ENCODE measurements around the gene NBAS.

NBAS gene

GRCh38 chr2:15595342-15595905 lies 34.3 kb upstream of the NBAS start:
- TF ChIP-seq, protein P1, sequence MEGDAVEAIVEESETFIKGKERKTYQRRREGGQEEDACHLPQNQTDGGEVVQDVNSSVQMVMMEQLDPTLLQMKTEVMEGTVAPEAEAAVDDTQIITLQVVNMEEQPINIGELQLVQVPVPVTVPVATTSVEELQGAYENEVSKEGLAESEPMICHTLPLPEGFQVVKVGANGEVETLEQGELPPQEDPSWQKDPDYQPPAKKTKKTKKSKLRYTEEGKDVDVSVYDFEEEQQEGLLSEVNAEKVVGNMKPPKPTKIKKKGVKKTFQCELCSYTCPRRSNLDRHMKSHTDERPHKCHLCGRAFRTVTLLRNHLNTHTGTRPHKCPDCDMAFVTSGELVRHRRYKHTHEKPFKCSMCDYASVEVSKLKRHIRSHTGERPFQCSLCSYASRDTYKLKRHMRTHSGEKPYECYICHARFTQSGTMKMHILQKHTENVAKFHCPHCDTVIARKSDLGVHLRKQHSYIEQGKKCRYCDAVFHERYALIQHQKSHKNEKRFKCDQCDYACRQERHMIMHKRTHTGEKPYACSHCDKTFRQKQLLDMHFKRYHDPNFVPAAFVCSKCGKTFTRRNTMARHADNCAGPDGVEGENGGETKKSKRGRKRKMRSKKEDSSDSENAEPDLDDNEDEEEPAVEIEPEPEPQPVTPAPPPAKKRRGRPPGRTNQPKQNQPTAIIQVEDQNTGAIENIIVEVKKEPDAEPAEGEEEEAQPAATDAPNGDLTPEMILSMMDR (IDR thresholded peaks at IDR 0.05), result no peak
- Histone ChIP-seq H3K9me3 (no peaks in the 10 kb centered on the region), H3K36me3 (peaks cover 45 to 52% (median 52%) of the 10 kb centered on the region in 3 donors), H3K4me1 (peaks cover 0 to 31% (median 23%) of the 10 kb centered on the region in 4 donors), H3K27me3 (no peaks in the 10 kb centered on the region), H3K27ac (no peak overlapping the region), H3K4me3 (no peak overlapping the region)
- intact Hi-C loops (cut with DNase I; ENCODE audit: low total_unique reads), result no loop called here
- no peak for DNase-seq

GRCh38 chr2:15594291-15595256 lies 33.4 kb upstream of the NBAS start:
- H3K9me3 ChIP-seq, result no peaks in the 10 kb centered on the region
- intact Hi-C loops (cut with DNase I; ENCODE audit: low total_unique reads), result no loop called here
- no peak overlapping the region for H3K27ac ChIP-seq
- DNase-seq, result no peak
- H3K36me3 ChIP-seq, result peaks cover 37 to 44% (median 43%) of the 10 kb centered on the region in 3 donors
- H3K27me3 ChIP-seq, result no peaks in the 10 kb centered on the region
- TF ChIP-seq, protein P1 (IDR thresholded peaks at IDR 0.05), result no peak
- H3K4me3 ChIP-seq, result no peak overlapping the region
- peaks cover 0 to 31% (median 23%) of the 10 kb centered on the region in 4 donors for H3K4me1 ChIP-seq

- Histone ChIP-seq H3K4me1 (peaks cover 0 to 31% (median 23%) of the 10 kb centered on the region in 4 donors), H3K4me3 (peak overlapping the region; percentile 66 to 98), H3K36me3 (peaks cover 26 to 31% (median 31%) of the 10 kb centered on the region in 3 donors), H3K27me3 (no peaks in the 10 kb centered on the region), H3K27ac (no peak overlapping the region), H3K9me3 (no peaks in the 10 kb centered on the region)
- intact Hi-C loops (cut with DNase I; ENCODE audit: low total_unique reads), result no loop called here
- TF ChIP-seq, protein P1 (IDR thresholded peaks at IDR 0.05), result no peak
- no peak for DNase-seq
Measured at GRCh38 chr2:15593327-15593705, 32.2 kb upstream of the NBAS start.

DNA sequence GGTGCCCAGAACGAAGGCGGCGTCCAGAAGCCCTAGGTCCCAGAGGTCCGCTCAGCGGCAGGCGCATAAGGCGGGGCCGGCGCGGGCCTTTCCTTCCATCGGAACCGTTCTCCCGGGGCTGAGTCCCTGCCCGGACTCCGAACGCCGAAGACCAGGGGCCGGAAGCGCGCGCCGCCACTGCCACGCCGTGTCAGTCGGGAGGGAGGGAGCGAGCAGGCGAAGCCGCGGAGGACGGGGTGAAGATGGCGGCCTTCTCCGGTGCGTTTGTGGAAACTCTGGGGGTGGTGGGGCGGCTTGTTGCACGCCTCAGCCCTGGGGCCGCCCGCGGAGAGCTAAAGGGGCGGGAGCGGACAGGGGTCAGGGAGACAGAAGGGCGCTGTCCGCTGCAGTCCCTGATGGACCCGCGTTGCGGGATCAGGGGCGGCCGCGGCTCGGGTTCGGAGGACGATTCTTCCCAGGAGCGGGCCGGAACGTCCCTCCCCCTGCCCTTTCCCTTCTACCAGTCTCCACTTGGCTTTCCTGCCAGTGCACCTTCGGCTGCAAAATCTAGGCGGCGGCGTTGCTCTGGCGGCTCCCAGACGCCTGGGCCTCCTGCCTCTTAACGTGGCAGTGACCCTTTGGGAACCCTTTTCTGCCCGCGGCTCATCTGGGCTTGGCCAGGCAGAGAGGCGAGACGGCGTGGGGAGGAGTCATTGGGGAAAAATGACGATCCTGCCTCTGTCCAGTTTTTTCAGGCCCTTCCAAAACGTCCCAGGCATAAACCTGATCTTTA lies 30.7 kb upstream of the NBAS start, which contains the start of gene DDX1:
Gene DDX1 (plus strand): TSS at position 177 of the 772 bp plus-strand sequence. CDS start 66 bp downstream, at position 243.
- TF ChIP-seq, protein P1 (IDR thresholded peaks at IDR 0.05), result no peak
- Histone ChIP-seq H3K4me3 (peak within 1 kb of the TSS; percentile 66 to 98), H3K27me3 (no peaks in the 10 kb centered on the region), H3K9me3 (no peaks in the 10 kb centered on the region), H3K4me1 (peaks cover 0 to 31% (median 23%) of the 10 kb centered on the region in 4 donors), H3K27ac (peak within 1 kb of the TSS; percentile 86 to 93), H3K36me3 (peaks cover 15 to 18% (median 16%) of the 10 kb centered on the region in 3 donors)
- peak; percentile 79 to 90 for DNase-seq
- intact Hi-C loops (cut with DNase I; ENCODE audit: low total_unique reads), result no loop called here

GRCh38 chr2:15591373-15591691 lies 30.2 kb upstream of the NBAS start:
- intact Hi-C loops (cut with DNase I; ENCODE audit: low total_unique reads), result no loop called here
- Histone ChIP-seq H3K27me3 (no peaks in the 10 kb centered on the region), H3K27ac (peak overlapping the region; percentile 86 to 93), H3K9me3 (no peaks in the 10 kb centered on the region), H3K36me3 (peaks cover 11 to 12% (median 12%) of the 10 kb centered on the region in 3 donors), H3K4me1 (peaks cover 0 to 31% (median 23%) of the 10 kb centered on the region in 4 donors), H3K4me3 (peak overlapping the region; percentile 66 to 98)
- DNase-seq, result no peak
- TF ChIP-seq, protein P1 (IDR thresholded peaks at IDR 0.05), result no peak

All from tibial artery (tissue), 4 donors.